ENCODE measurements around the gene DICER1.

DICER1 gene

GRCh38 chr14:95045836-95046430 is 111.4 kb downstream of the DICER1 start:
- peak overlapping the region; percentile 67 for H3K27ac ChIP-seq
- TF ChIP-seq, protein P1, sequence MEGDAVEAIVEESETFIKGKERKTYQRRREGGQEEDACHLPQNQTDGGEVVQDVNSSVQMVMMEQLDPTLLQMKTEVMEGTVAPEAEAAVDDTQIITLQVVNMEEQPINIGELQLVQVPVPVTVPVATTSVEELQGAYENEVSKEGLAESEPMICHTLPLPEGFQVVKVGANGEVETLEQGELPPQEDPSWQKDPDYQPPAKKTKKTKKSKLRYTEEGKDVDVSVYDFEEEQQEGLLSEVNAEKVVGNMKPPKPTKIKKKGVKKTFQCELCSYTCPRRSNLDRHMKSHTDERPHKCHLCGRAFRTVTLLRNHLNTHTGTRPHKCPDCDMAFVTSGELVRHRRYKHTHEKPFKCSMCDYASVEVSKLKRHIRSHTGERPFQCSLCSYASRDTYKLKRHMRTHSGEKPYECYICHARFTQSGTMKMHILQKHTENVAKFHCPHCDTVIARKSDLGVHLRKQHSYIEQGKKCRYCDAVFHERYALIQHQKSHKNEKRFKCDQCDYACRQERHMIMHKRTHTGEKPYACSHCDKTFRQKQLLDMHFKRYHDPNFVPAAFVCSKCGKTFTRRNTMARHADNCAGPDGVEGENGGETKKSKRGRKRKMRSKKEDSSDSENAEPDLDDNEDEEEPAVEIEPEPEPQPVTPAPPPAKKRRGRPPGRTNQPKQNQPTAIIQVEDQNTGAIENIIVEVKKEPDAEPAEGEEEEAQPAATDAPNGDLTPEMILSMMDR (conservative IDR thresholded peaks at IDR 0.05) = no peak

- TF ChIP-seq, protein P1 (conservative IDR thresholded peaks at IDR 0.05) = no peak
- H3K27ac ChIP-seq = no peak overlapping the region
These were observed 112.1 kb downstream of the DICER1 start for GRCh38 chr14:95045106-95045701.

- H3K27ac ChIP-seq = no peak overlapping the region
- TF ChIP-seq, protein P1 (conservative IDR thresholded peaks at IDR 0.05) = no peak
These were observed 112.7 kb downstream of the DICER1 start for GRCh38 chr14:95044463-95045105.

DNA sequence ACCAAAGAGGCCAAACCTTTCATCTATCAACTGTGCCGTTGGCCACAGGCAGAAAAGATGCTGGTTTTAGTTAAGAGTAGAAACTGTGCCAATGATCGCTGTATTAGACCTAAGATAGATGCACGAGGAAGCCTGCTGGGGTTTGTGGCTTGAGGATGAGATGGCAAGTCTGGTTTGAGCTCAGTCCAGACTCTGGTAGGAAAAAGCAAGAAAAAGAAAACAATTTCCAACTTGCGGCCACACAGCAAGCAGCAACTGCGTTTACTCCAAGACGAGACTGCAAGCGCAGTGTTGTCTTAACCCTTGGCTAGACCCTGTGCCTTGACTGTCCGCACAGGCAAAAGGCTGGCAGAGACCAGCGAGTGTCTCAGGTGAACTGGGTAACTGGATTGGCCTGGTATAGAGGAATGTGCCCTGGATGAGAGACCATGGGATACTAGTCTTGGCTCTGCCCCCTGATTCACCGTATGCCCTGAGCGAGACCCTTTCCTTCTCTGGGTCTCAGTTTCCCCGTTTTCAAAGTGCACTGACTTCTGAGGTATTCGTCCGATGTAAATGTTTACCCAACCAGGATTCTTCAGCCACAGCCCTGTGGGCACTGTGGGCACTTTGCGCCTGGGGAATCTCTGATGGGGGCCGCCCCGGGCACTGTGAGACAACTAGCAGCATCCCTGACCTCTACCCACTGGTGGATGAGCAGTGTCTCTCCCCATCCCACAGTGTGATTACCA is 113.4 kb downstream of the DICER1 start:
- TF ChIP-seq, protein P1 (conservative IDR thresholded peaks at IDR 0.05) = no peak
- H3K27ac ChIP-seq = no peak overlapping the region

GRCh38 chr14:95043314-95043713 is 114.0 kb downstream of the DICER1 start:
- H3K27ac ChIP-seq = no peak overlapping the region
- TF ChIP-seq, protein P1 (conservative IDR thresholded peaks at IDR 0.05) = no peak

- TF ChIP-seq, protein P1 (conservative IDR thresholded peaks at IDR 0.05) = no peak
- no peak overlapping the region for H3K27ac ChIP-seq
These were observed 115.8 kb downstream of the DICER1 start for GRCh38 chr14:95041477-95042020.

All from VCaP (cell line).